K562 (cell line): ENCODE measurements around the gene TXNIP. TPM values are rescaled to one million over a fixed set of nuclear protein-coding genes. Genes with fewer than 3 reads are reported as not detected.

Experiments used
- ETV5 ChIP-seq: sonication (generic); formaldehyde crosslinking; IDR thresholded peaks from 2 replicates; pipeline ENCODE4 v1.4.0; 2020; ENCODE audit warnings: low read depth, mild to moderate bottlenecking, missing genetic modification reagents
- HLTF ChIP-seq: fragments of 450-650 bp; IDR thresholded peaks from 2 replicates; pipeline ENCODE4 v1.6.1; 2016
- NFE2L1 ChIP-seq: fragments of 450-650 bp; IDR thresholded peaks from 2 replicates; pipeline ENCODE4 v1.6.1; 2016; ENCODE audit warnings: missing genetic modification characterization, low read depth, mild to moderate bottlenecking, missing compliant biosample characterization, moderate library complexity, borderline replicate concordance
- RBM17 ChIP-seq: fragments of 200-400 bp; formaldehyde crosslinking; IDR thresholded peaks from 2 replicates; pipeline ENCODE4 v1.6.1; 2017; ENCODE audit warnings: low read depth, mild to moderate bottlenecking, low read length, borderline replicate concordance
- polyA plus RNA-seq, 8 experiments: library from polyadenylated mRNA; depleted of rRNA in 4 of 8; stranded (reverse) in 5 of 8; unstranded in 3 of 8; fragments of >200 nt; fragmentation: Nextera tagmentation in 2 of 8; fragmentation: Illumina TruSeq in 1 of 8; extraction: Ambion mirVana in 2 of 8; extraction: Trizol in 1 of 8; gene quantifications; 2 replicates each; pipeline versions ENCODE4 v1.2.1 to v1.2.3, GENCODE V29; 2011 to 2014; ENCODE audit warnings: inconsistent platforms in 1 of 8, missing spikeins in 1 of 8
- total RNA-seq, 7 experiments: library from RNA; depleted of rRNA in 6 of 7; stranded (reverse); fragments of >200 nt in 6 of 7; fragmentation: Illumina TruSeq in 2 of 7; extraction: Trizol in 2 of 7; gene quantifications; 2 replicates each; pipeline versions ENCODE4 v1.2.1 to v1.2.3, GENCODE V29; 2011 to 2021; ENCODE audit warnings: low replicate concordance in 1 of 7
- TF ChIP-seq, protein P1 (sequence below): sonication (generic); formaldehyde crosslinking; IDR thresholded peaks from 2 replicates; pipeline ENCODE4 v1.8.0; 2023; ENCODE audit warnings: missing genetic modification reagents, mild to moderate bottlenecking, borderline replicate concordance
- TF ChIP-seq, protein P2 (sequence below): fragments of 450-650 bp; IDR thresholded peaks from 2 replicates; pipeline ENCODE4 v1.6.1; 2016; ENCODE audit warnings: low read depth
- TF ChIP-seq, protein P3 (sequence below): conservative IDR thresholded peaks from 2 replicates; pipeline ENCODE4 v1.6.1; 2011; ENCODE audit warnings: low read depth, mild to moderate bottlenecking, low read length; ENCODE audit not compliant: control insufficient read depth
- TF ChIP-seq, protein P4 (sequence below): fragments of 250-450 bp; sonication (Bioruptor Pico); IDR thresholded peaks from 2 replicates; pipeline ENCODE4 v1.4.0; 2020; ENCODE audit warnings: mild to moderate bottlenecking, moderate library complexity

The TXNIP gene
- total and polyA plus RNA-seq, 9 of the 15 experiments (the other 6 are each of a cell fraction or from before 2014, with no cell fraction given), result 120 to 499 (median 257) TPM

DNA sequence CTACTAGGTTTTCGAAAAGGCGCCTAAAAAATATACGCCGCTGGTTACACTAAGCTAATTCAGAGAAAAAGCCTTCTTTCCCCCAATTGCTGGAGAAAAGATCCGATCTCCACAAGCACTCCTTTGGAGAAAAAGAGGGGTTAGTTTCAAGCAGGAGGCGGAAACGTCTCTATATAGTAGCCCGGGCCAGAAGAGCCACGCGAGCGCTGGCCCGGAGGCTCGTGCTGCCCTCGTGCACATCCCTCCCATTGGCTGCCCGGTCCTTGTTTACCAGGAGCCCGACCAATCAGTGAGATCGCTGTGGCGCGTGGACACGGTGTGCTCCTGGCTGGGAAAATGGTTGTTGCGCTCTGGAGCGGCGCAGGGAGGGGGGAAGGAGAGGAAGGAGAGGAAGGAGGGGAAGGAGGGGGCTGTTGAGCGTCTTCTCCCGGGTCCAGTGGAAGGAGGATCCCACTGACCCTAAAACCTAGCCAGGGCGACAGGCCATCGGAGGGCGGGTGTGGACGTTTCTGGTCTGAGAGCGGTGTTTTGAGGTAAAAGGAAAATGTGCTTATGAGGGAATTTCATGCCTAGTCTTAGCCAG is at the start of gene TXNIP (continued):
- TF ChIP-seq NFE2L1 (no peak; the same call in 1 of the 2 replicates), HLTF (peak; percentile 40; the same call in 1 of the 2 replicates), RBM17 (no peak), ETV5 (CRISPR knock-in tag) (peak; percentile 55)
- TF ChIP-seq, protein P1, sequence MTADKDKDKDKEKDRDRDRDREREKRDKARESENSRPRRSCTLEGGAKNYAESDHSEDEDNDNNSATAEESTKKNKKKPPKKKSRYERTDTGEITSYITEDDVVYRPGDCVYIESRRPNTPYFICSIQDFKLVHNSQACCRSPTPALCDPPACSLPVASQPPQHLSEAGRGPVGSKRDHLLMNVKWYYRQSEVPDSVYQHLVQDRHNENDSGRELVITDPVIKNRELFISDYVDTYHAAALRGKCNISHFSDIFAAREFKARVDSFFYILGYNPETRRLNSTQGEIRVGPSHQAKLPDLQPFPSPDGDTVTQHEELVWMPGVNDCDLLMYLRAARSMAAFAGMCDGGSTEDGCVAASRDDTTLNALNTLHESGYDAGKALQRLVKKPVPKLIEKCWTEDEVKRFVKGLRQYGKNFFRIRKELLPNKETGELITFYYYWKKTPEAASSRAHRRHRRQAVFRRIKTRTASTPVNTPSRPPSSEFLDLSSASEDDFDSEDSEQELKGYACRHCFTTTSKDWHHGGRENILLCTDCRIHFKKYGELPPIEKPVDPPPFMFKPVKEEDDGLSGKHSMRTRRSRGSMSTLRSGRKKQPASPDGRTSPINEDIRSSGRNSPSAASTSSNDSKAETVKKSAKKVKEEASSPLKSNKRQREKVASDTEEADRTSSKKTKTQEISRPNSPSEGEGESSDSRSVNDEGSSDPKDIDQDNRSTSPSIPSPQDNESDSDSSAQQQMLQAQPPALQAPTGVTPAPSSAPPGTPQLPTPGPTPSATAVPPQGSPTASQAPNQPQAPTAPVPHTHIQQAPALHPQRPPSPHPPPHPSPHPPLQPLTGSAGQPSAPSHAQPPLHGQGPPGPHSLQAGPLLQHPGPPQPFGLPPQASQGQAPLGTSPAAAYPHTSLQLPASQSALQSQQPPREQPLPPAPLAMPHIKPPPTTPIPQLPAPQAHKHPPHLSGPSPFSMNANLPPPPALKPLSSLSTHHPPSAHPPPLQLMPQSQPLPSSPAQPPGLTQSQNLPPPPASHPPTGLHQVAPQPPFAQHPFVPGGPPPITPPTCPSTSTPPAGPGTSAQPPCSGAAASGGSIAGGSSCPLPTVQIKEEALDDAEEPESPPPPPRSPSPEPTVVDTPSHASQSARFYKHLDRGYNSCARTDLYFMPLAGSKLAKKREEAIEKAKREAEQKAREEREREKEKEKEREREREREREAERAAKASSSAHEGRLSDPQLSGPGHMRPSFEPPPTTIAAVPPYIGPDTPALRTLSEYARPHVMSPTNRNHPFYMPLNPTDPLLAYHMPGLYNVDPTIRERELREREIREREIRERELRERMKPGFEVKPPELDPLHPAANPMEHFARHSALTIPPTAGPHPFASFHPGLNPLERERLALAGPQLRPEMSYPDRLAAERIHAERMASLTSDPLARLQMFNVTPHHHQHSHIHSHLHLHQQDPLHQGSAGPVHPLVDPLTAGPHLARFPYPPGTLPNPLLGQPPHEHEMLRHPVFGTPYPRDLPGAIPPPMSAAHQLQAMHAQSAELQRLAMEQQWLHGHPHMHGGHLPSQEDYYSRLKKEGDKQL (CRISPR knock-in tag), result no peak
- TF ChIP-seq, protein P2, sequence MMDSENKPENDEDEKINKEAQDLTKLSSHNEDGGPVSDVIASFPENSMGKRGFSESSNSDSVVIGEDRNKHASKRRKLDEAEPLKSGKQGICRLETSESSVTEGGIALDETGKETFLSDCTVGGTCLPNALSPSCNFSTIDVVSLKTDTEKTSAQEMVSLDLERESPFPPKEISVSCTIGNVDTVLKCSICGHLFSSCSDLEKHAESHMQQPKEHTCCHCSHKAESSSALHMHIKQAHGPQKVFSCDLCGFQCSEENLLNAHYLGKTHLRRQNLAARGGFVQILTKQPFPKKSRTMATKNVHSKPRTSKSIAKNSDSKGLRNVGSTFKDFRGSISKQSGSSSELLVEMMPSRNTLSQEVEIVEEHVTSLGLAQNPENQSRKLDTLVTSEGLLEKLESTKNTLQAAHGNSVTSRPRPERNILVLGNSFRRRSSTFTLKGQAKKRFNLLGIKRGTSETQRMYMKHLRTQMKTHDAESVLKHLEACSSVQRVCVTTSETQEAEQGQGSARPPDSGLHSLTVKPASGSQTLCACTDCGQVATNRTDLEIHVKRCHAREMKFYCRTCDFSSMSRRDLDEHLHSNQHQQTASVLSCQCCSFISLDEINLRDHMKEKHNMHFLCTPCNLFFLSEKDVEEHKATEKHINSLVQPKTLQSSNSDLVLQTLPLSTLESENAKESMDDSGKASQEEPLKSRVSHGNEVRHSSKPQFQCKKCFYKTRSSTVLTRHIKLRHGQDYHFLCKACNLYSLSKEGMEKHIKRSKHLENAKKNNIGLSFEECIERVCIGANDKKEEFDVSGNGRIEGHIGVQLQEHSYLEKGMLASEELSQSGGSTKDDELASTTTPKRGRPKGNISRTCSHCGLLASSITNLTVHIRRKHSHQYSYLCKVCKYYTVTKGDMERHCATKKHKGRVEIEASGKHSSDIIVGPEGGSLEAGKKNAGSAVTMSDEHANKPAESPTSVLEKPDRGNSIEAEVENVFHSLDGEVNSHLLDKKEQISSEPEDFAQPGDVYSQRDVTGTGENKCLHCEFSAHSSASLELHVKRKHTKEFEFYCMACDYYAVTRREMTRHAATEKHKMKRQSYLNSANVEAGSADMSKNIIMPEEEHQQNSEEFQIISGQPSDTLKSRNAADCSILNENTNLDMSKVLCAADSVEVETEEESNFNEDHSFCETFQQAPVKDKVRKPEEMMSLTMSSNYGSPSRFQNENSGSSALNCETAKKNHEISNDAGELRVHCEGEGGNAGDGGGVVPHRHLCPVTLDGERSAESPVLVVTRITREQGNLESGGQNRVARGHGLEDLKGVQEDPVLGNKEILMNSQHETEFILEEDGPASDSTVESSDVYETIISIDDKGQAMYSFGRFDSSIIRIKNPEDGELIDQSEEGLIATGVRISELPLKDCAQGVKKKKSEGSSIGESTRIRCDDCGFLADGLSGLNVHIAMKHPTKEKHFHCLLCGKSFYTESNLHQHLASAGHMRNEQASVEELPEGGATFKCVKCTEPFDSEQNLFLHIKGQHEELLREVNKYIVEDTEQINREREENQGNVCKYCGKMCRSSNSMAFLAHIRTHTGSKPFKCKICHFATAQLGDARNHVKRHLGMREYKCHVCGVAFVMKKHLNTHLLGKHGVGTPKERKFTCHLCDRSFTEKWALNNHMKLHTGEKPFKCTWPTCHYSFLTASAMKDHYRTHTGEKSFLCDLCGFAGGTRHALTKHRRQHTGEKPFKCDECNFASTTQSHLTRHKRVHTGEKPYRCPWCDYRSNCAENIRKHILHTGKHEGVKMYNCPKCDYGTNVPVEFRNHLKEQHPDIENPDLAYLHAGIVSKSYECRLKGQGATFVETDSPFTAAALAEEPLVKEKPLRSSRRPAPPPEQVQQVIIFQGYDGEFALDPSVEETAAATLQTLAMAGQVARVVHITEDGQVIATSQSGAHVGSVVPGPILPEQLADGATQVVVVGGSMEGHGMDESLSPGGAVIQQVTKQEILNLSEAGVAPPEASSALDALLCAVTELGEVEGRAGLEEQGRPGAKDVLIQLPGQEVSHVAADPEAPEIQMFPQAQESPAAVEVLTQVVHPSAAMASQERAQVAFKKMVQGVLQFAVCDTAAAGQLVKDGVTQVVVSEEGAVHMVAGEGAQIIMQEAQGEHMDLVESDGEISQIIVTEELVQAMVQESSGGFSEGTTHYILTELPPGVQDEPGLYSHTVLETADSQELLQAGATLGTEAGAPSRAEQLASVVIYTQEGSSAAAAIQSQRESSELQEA, result no peak
- TF ChIP-seq, protein P3, sequence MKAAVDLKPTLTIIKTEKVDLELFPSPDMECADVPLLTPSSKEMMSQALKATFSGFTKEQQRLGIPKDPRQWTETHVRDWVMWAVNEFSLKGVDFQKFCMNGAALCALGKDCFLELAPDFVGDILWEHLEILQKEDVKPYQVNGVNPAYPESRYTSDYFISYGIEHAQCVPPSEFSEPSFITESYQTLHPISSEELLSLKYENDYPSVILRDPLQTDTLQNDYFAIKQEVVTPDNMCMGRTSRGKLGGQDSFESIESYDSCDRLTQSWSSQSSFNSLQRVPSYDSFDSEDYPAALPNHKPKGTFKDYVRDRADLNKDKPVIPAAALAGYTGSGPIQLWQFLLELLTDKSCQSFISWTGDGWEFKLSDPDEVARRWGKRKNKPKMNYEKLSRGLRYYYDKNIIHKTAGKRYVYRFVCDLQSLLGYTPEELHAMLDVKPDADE, result no peak
- TF ChIP-seq, protein P4, sequence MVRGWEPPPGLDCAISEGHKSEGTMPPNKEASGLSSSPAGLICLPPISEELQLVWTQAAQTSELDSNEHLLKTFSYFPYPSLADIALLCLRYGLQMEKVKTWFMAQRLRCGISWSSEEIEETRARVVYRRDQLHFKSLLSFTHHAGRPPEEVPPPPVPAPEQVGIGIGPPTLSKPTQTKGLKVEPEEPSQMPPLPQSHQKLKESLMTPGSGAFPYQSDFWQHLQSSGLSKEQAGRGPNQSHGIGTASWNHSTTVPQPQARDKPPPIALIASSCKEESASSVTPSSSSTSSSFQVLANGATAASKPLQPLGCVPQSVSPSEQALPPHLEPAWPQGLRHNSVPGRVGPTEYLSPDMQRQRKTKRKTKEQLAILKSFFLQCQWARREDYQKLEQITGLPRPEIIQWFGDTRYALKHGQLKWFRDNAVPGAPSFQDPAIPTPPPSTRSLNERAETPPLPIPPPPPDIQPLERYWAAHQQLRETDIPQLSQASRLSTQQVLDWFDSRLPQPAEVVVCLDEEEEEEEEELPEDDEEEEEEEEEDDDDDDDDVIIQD (CRISPR knock-in tag), result no peak
